ES-I3 (cell line): Measurements from ENCODE around the gene EPHB6.

Experiments used
- H3K36me3 ChIP-seq: 2 replicates; pipeline ENCODE4 v1.6.1; 2013; ENCODE audit warnings: mild to moderate bottlenecking, low read length, control low read depth, moderate library complexity; ENCODE audit not compliant: insufficient read depth
- H3K4me1 ChIP-seq: 2 replicates; pipeline ENCODE4 v1.6.1; 2013; ENCODE audit warnings: mild to moderate bottlenecking, control low read depth, low read length; ENCODE audit not compliant: insufficient read depth
- H3K9ac ChIP-seq: 2 replicates; pipeline ENCODE4 v1.6.1; 2013; ENCODE audit warnings: low read depth, mild to moderate bottlenecking, low read length, moderate library complexity
- H3K9me3 ChIP-seq: 2 replicates; pipeline ENCODE4 v1.6.1; 2013; ENCODE audit warnings: mild to moderate bottlenecking, low read length, moderate library complexity; ENCODE audit not compliant: control insufficient read depth, insufficient read depth

The EPHB6 gene

DNA sequence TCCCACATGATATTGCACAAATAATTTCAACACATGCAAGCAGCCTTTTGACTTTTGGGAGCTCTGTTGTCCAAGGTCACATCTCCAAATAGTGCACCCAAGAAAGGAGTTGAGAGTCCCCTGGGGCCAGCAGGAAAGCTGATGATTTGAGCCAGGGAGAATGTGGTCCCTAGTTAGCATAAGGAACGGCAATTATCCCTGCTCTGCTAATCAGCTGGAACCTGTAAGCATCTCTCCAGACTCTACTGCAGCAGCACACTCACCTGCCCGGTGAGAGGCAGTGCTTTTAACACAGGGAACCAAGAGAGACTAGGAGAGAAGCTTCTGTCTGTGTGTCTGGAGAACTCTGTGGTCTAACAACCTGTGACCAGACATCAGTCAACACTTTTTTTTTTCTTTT is 61.6 kb downstream of the EPHB6 start:
- no peaks in the 10 kb centered on the region for H3K9me3 ChIP-seq
- no peak overlapping the region for H3K9ac ChIP-seq
- no peaks in the 10 kb centered on the region for H3K4me1 ChIP-seq
- no peaks in the 10 kb centered on the region for H3K36me3 ChIP-seq

DNA sequence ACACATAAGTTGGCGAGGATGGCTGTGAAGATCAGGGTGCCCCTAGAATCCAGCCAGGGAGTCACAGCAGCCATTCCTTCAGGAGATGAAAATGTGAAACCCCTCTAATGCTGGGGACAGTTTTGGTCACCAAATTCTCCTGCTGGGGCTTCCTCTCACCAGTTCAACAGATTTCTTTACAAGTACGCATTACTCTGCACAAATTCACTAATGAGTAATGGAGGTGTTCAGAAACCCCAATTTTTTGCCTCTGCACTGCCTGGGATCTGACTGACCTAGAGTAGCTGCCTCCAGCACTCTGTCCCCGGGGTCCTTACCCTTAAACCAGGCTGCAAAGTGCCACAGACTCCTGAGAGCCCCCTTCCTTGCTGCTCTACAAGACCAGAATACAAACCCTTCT is 62.6 kb downstream of the EPHB6 start:
- H3K9me3 ChIP-seq = no peaks in the 10 kb centered on the region
- H3K9ac ChIP-seq = no peak overlapping the region
- H3K4me1 ChIP-seq = no peaks in the 10 kb centered on the region
- no peaks in the 10 kb centered on the region for H3K36me3 ChIP-seq

DNA sequence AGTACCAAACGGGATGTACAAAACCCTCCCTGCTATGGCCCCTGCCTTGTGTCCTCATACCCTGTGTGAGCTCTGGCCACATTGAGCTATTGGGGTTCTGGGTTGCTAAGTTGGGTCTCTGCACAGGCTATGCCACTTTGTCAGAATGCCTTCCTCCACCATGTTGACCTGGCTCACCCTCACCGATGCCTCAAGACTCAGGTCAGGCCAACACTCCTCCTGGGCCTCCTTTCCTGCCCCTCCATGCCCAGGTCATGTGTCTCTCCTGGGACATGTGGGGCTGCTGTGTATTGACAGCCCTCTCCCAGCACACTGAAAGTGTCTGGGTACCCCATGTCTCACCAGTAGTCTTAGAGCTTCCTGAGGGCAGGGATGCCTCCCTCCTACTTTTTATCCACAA is 64.0 kb downstream of the EPHB6 start:
- H3K36me3 ChIP-seq = no peaks in the 10 kb centered on the region

DNA sequence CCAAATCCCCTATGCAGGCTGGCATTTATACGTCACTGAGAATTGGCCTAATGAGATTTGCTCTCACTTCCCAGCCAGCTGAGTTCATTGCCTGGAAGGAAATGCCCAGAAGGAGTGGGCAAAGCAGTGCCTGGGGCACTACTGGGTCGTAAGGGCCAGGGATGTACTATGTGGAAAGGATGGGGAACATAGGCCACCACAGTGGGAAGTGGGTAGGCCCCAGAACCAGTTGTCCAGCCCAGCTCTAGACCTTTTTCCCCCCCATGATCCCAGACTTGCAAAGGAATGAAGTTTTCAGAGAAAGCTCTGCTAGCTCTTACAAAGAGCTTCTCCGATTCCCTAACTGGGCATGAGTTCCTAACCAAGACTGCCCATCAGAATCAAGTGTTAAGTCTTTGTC is 64.8 kb downstream of the EPHB6 start:
- Histone ChIP-seq H3K9me3 (no peaks in the 10 kb centered on the region), H3K9ac (no peak overlapping the region), H3K4me1 (no peaks in the 10 kb centered on the region), H3K36me3 (no peaks in the 10 kb centered on the region)

More for the DNA sequence above, 64.0 kb downstream of the EPHB6 start:
- Histone ChIP-seq H3K9me3 (no peaks in the 10 kb centered on the region), H3K4me1 (no peaks in the 10 kb centered on the region), H3K9ac (no peak overlapping the region)
